Ammon's horn (tissue), 1 donor: ENCODE measurements around the gene PCBP4.

Source experiments
- DNase-seq: peaks from one replicate; pipeline ENCODE4 v3.0.0-alpha.2; 2016; ENCODE audit warnings: low spot score

The PCBP4 gene

GRCh38 chr3:51955893-51956770 is 11.1 kb downstream of the PCBP4 start:
- DNase-seq = peak; percentile 69

GRCh38 chr3:51955175-51955892 is 11.9 kb downstream of the PCBP4 start, which contains the start of gene GPR62:
GPR62 (plus strand) TSS chr3:51955381; CDS start chr3:51955653, 272 bp downstream.
- peak; percentile 94 for DNase-seq

GRCh38 chr3:51954713-51955112 is 12.5 kb downstream of the PCBP4 start:
- no peak for DNase-seq

GRCh38 chr3:51954105-51954504 is 13.1 kb downstream of the PCBP4 start:
- DNase-seq = no peak

- DNase-seq = no peak
These were observed 13.8 kb downstream of the PCBP4 start for GRCh38 chr3:51953445-51953844.

GRCh38 chr3:51950899-51951298 is 16.4 kb downstream of the PCBP4 start:
- DNase-seq = no peak

- DNase-seq = no peak
These were observed 18.1 kb downstream of the PCBP4 start for GRCh38 chr3:51949121-51949520.

- no peak for DNase-seq
These were observed 19.2 kb downstream of the PCBP4 start for GRCh38 chr3:51948016-51948580.

GRCh38 chr3:51947215-51947900 is 19.9 kb downstream of the PCBP4 start:
- DNase-seq = no peak

- no peak for DNase-seq
These were observed 20.5 kb downstream of the PCBP4 start for GRCh38 chr3:51946796-51947195.

- DNase-seq = no peak
These were observed 21.1 kb downstream of the PCBP4 start for GRCh38 chr3:51945926-51946705.

- no peak for DNase-seq
These were observed 22.0 kb downstream of the PCBP4 start for GRCh38 chr3:51945031-51945840.

- DNase-seq = no peak
These were observed 22.7 kb downstream of the PCBP4 start for GRCh38 chr3:51944451-51945021.

GRCh38 chr3:51943451-51944391 is 23.5 kb downstream of the PCBP4 start:
- DNase-seq = no peak

- no peak for DNase-seq
These were observed 24.4 kb downstream of the PCBP4 start for GRCh38 chr3:51942603-51943450.

GRCh38 chr3:51941798-51942602 is 25.3 kb downstream of the PCBP4 start, which contains the start of the genes PARP3 and RRP9:
PARP3 (plus strand) TSS chr3:51942363; CDS start chr3:51943356, 993 bp downstream.
RRP9 (minus strand) TSS chr3:51941904; CDS start chr3:51941867, 37 bp downstream.
- DNase-seq = peak; percentile 100

- no peak for DNase-seq
These were observed 25.8 kb downstream of the PCBP4 start for GRCh38 chr3:51941463-51941797.
